HG02759 (cell line): Measurements from ENCODE around the gene PSG6.
"Not testable (repeated sequence)": the region's sequence is repeated elsewhere in the genome, so short reads cannot be mapped to it uniquely, and the experiment has no call there.

Source experiments
- ATAC-seq: cut with Tn5 transposase; IDR thresholded peaks from one replicate; pipeline ENCODE4 v1.9.1; 2021; ENCODE audit warnings: mild to moderate bottlenecking, moderate library complexity; ENCODE audit not compliant: unreplicated experiment

The PSG6 gene

DNA sequence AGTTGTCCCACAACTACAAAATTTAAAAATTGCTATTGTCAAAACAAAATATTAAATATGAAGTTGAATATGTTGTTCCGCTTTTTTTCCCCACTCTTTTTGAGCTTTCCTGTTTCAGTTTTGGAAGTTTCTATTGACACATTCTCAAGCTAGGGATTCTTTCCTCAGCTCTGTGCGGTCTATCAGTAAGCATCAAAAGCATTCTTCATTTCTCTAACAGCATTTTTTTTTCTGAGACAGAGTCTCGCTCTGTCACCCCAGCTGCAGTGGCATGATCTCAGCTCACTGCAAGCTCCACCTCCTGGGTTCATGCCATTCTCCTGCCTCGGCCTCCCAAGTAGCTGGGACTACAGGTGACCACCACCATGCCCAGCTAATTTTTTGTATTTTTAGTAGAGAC lies 4.8 kb downstream of the PSG6 start:
- ATAC-seq, result not testable (repeated sequence)

DNA sequence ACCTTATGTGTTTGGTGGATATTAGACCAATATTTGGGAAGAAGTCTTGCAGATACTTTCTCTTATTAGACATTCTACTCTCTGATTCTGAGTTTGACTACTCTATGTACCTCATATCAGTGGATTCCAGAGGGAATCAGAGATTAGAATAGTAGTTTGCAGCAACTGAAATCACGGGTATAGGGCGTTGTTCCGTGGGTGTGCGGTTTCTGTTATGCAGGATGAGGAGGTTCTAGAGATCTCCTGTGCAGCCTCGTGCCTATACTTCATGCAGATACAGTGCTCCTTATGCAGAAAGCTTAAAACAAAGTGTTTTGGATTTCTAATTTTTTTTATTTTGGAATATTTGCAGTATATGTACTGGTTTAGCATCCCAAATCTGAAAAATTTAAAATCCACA lies 6.0 kb downstream of the PSG6 start:
- not testable (repeated sequence) for ATAC-seq

DNA sequence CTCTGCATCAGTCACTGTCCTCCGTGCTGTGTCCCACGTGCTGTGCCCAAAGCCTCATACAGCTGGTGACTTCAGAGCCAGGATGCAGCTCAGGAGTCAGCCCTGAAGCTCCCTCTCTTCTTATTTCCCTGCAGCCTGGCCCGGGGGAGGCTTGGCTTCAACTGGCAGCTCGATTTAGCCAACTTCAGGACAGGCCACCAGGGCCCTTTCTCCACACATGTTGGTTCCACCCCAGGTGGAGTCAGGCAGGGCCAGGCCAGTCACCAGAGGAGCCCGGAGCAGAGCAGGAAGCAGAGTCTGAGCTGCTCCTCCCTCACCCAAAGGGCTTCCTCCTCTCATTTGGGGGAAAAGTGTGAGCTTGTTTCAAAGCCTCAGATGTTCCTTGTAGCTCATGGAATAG lies 11.5 kb downstream of the PSG6 start:
- ATAC-seq, result not testable (repeated sequence)

- ATAC-seq, result not testable (repeated sequence)
These were observed 17.1 kb downstream of the PSG6 start for GRCh38 chr19:42900561-42900960.

GRCh38 chr19:42899674-42900073 lies 18.0 kb downstream of the PSG6 start:
- not testable (repeated sequence) for ATAC-seq

- ATAC-seq, result not testable (repeated sequence)
These were observed 18.6 kb downstream of the PSG6 start for GRCh38 chr19:42899110-42899509.

DNA sequence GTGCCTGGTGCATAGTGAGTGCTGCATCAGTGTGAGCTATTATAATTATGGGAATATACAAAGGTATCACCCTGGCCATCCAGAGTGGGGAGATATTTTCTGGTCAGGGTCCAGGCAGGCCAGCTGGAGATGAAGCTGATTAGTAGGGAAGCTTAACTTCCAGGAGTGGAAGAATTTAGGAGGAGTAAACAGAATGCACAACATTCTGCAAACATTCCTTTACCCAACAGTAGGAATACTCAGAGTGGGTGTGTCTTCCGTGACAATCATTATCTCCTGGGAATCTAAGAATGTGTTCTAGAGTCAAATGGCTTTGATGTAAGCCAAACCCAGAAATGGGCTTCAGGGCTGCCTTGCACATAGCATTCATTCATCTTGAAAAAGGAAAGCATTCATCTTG lies 19.0 kb downstream of the PSG6 start:
- not testable (repeated sequence) for ATAC-seq

GRCh38 chr19:42897729-42898128 lies 20.0 kb downstream of the PSG6 start:
- not testable (repeated sequence) for ATAC-seq

DNA sequence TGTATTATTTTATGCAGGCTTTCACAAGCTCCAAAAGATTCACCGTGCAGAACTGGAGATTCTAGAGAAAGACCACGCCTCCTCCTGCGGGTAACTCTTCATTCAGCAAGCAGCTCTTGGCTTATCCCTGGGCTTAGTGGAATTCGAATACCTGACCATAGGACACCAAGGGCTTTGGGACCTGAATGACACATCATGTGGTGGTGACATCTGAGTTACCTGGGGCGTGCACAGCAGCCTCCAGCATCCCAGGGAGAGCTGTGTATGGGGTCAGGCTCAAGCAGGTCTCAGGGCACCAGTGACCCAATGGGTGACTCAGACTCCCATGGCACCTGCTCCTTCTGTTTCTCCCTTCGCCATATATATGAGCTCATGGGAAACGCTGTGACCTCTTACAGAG lies 27.2 kb downstream of the PSG6 start:
- ATAC-seq, result not testable (repeated sequence)

DNA sequence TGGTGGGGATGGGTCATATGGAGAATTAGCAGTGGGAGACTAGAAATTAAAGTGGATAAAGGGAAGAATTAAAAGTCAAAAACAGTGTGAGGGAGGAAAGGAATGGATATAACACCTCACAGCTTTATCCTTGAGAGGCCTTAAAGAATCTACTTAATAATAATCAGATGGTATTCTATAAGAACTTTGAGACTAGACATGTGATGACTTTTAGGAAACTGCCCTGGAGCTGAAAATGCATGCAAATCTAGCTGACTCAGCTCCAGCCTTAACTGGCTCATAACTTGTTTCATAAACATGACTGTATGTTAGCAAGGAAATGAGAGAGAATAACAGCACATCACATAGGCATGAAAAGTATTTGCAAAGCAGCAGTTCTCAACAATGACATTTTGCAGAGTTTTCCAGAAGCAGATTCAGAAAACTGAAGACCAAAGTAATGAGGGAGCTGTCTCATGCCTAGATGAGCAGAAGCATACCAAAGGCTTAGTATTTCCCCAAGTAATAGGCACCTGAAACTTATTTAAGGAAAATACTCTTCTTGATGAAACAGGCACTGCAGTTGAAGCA lies 29.7 kb downstream of the PSG6 start:
- ATAC-seq, result not testable (repeated sequence)

- ATAC-seq, result not testable (repeated sequence)
These were observed 35.0 kb downstream of the PSG6 start for GRCh38 chr19:42882730-42883129.

DNA sequence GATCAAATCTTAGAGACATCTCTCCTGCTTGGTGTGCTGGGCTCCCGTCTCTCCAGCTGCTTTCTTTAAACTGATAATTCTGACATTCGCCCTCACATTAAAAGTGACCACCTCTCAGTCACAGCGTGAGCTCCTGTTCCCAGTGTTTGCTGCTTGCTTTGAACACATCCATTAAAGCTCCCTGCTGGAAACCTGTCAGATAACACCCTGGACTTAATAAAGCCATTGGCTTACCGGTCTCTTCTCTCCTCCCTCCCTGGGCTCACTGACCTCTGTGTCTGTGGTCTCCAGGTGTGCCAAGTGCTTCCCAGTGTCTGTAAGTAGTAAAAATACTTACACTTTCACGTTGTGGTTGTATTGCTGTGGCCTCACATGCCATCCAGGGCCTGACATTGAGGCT lies 35.7 kb downstream of the PSG6 start:
- not testable (repeated sequence) for ATAC-seq

GRCh38 chr19:42881279-42881678 lies 36.4 kb downstream of the PSG6 start:
- not testable (repeated sequence) for ATAC-seq

DNA sequence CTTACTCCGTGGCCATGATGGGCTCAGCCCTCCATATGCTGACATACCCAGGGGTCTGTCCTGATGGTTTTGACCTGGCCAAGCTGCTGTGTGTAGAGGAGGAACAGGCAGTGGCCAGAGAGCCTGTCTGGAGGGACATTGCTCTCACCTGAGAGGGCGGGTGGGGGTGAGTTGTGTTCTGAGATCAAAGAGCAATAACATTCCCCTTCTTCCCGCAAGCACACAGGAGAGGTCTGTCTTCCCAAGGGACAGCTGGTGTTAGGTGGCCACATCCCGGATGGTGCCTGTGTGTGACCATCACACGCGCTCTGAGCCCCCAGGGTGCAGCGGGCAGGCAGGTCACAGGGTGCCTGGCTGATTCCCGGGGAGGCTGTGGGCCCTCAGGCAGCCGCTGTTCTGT lies 37.1 kb downstream of the PSG6 start:
- ATAC-seq, result not testable (repeated sequence)

GRCh38 chr19:42879613-42880012 lies 38.1 kb downstream of the PSG6 start, which contains the start of gene PSG1:
Gene PSG1, minus strand, starts transcription at chr19:42879713. Its CDS starts 132 bp downstream, at chr19:42879581.
- no peak for ATAC-seq

GRCh38 chr19:42876596-42876995 lies 41.1 kb downstream of the PSG6 start:
- not testable (repeated sequence) for ATAC-seq

DNA sequence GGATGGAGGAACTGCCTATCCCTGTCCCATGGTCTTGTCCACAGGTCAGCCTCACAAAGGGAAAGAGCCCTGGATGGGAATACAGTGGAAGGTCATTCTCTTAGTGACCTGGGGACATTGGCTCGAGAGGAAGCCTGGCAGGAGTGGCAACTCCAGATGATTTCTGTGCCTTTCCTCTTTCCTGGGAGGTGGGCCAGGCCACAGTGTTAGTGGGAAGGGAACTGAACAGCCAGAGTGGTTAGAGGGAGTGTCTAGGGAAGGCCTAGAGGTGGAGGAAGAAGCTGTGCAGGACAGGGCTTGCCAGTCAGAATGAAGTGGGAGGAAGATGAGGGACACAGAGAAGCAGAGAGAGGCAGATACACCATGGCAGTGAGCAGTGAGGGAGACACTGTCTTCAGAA lies 41.8 kb downstream of the PSG6 start:
- ATAC-seq, result not testable (repeated sequence)

DNA sequence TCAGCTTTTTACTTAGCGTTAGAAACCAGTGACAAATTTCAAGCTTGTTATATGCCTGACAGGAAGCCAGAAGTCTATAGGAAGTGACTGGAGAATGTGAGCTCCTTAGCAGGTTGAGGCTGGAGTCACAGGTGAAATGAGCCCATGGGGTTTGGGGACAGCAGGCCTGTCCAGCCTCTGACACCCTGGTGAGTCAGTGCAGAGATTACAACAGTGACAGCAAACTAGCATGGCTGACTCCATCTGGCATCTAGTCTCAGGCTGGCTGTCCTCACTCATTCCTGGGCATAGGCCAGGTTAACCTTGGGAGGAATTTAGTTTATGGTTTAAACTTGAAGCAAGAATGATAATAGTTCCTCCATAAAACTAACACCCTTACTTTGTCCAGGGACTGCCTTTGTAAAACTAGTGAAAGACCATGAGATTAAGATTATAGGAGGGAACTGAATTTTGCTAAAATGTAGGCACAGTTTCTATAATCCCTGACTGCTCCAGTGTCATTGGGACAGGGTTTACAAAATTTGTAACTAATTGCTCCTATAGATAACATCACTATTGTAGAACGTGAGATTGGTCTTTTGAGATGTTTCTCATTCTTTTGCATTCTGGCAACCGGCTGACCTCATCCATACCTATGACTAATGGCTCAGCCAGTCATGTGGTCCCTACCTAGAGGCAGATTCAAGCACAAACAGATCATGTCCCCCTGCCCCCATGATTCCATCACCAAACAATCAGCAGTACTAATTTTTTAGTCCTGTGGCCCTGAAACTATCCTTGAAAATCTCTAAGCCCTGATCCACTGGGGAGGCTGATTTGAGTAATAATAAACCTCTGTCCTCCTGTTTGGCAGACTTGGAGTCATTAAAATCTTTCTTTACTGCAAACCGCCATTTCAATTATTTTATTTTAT lies 42.5 kb downstream of the PSG6 start:
- ATAC-seq, result not testable (repeated sequence)

- ATAC-seq, result not testable (repeated sequence)
These were observed 43.6 kb downstream of the PSG6 start for GRCh38 chr19:42874136-42874535.

- ATAC-seq, result no peak
These were observed 45.1 kb downstream of the PSG6 start for GRCh38 chr19:42872608-42873007.

- ATAC-seq, result no peak
These were observed 60.2 kb downstream of the PSG6 start for GRCh38 chr19:42857544-42857867.

GRCh38 chr19:42856866-42857543 lies 60.7 kb downstream of the PSG6 start:
- not testable (repeated sequence) for ATAC-seq
